K562 (cell line): Measurements from ENCODE around the gene ZFAND2A. TPM values are rescaled to one million over a fixed set of nuclear protein-coding genes. Genes with fewer than 3 reads are reported as not detected.
A peak's percentile ranks its signal among the peaks of the same experiment; 100 is the strongest.
"Not testable (repeated sequence)": the region's sequence is repeated elsewhere in the genome, so short reads cannot be mapped to it uniquely, and the experiment has no call there.

Source experiments
- ATAC-seq: fragments of 200-7000 bp; cut with Tn5 transposase; 3 replicates; pipeline ENCODE4 v1.9.1; 2020; ENCODE audit warnings: moderate library complexity
- BruUV-seq: library from RNA; stranded (reverse); fragments of 400-500 nt; replicated peaks from 2 replicates; lab custom pipeline; 2021; lab: Mats Ljungman, UMichigan
- CTCF ChIA-PET: fragments of 300-600 bp; formaldehyde crosslinking; extraction: SDS; loops from one replicate; lab custom pipeline; 2021; ENCODE audit warnings: low intra/inter-chr PET ratio; lab: Yijun Ruan, JAX
- POLR2A ChIA-PET: fragments of 300-600, 350-650 bp; sonication (Branson Sonifier 250); formaldehyde crosslinking; extraction: SDS; loops from one replicate; lab custom pipeline; 2021; ENCODE audit warnings: antibody characterized with exemption, inconsistent platforms; lab: Yijun Ruan, JAX
- DNase-seq, 4 experiments: peaks; one replicate each; pipeline versions ENCODE4 v3.0.0 to v3.0.0-alpha.2; 2011 to 2018; ENCODE audit warnings: low spot score in 3 of 4, mixed read lengths in 3 of 4; ENCODE audit errors: extremely low read depth in 1 of 4
- FAIRE-seq: peaks from 2 replicates; lab custom pipeline; 2011; peaks lifted over from hg19 to GRCh38; lab: Jason Lieb, UNC
- H2AFZ ChIP-seq: 2 replicates; pipeline ENCODE4 v1.6.0; 2011; ENCODE audit warnings: low read depth, low read length, control low read depth, inconsistent platforms
- H3K27ac ChIP-seq: fragments of 200-600 bp; 3 replicates; pipeline ENCODE4 v1.8.0; 2011; ENCODE audit warnings: low read depth, mild to moderate bottlenecking, control low read depth, inconsistent platforms, low read length, moderate library complexity, mixed read lengths; ENCODE audit errors: extremely low read depth
- H3K27me3 ChIP-seq, 2 experiments: fragments of 300-600 bp in 1 of 2; 2 replicates in 1 of 2; 3 replicates in 1 of 2; pipeline versions ENCODE4 v1.6.0 to v1.8.0; 2011; ENCODE audit warnings: inconsistent platforms in 2 of 2, low read length in 2 of 2, mild to moderate bottlenecking in 1 of 2, mixed read lengths in 1 of 2, moderate library complexity in 1 of 2; ENCODE audit not compliant: control insufficient read depth in 2 of 2, insufficient read depth in 2 of 2
- H3K36me3 ChIP-seq: fragments of 300-600 bp; 3 replicates; pipeline ENCODE4 v1.8.0; 2011; ENCODE audit warnings: mild to moderate bottlenecking, low read length, inconsistent platforms; ENCODE audit not compliant: control insufficient read depth, insufficient read depth
- H3K4me1 ChIP-seq, 2 experiments: fragments of 200-600 bp in 1 of 2; replicated peaks in 1 of 2; 2 replicates in 1 of 2; 3 replicates in 1 of 2; pipeline versions ENCODE4 v1.5.1 to v1.8.0; 2011; ENCODE audit warnings: inconsistent platforms in 2 of 2, low read length in 2 of 2, mild to moderate bottlenecking in 1 of 2, mixed read lengths in 1 of 2, moderate library complexity in 1 of 2; ENCODE audit not compliant: control insufficient read depth in 2 of 2, insufficient read depth in 2 of 2
- H3K4me2 ChIP-seq: 2 replicates; pipeline ENCODE4 v1.6.1; 2011; ENCODE audit warnings: low read length, control low read depth, inconsistent platforms, mixed read lengths; ENCODE audit not compliant: insufficient read depth
- H3K4me3 ChIP-seq: fragments of 200-600 bp; sonication (generic), shearing (Covaris generic); 2 replicates; pipeline ENCODE4 v1.5.1; 2016; ENCODE audit warnings: control low read depth, inconsistent platforms
- H3K79me2 ChIP-seq: fragments of 200-600 bp; 3 replicates; pipeline ENCODE4 v1.8.0; 2011; ENCODE audit warnings: low read length, inconsistent platforms; ENCODE audit not compliant: control insufficient read depth, insufficient read depth
- H3K9ac ChIP-seq, 2 experiments: 2 replicates each; pipeline versions ENCODE4 v1.6.0 to v1.6.1; 2011; ENCODE audit warnings: low read depth in 2 of 2, low read length in 2 of 2, control low read depth in 1 of 2, inconsistent platforms in 1 of 2, mild to moderate bottlenecking in 1 of 2, mixed read lengths in 1 of 2; ENCODE audit not compliant: insufficient read depth in 1 of 2
- H3K9me1 ChIP-seq: one replicate; pipeline ENCODE4 v1.6.0; 2011; ENCODE audit warnings: inconsistent platforms, mild to moderate bottlenecking, low read length, moderate library complexity; ENCODE audit not compliant: control insufficient read depth, insufficient read depth
- H3K9me3 ChIP-seq: replicated peaks from 2 replicates; pipeline ENCODE4 v1.5.1; 2011; ENCODE audit warnings: low read depth, low read length, inconsistent platforms; ENCODE audit not compliant: control insufficient read depth, insufficient read depth
- H4K20me1 ChIP-seq: replicated peaks from 2 replicates; pipeline ENCODE4 v1.6.1; 2011; ENCODE audit warnings: low read length, inconsistent platforms, mixed read lengths; ENCODE audit not compliant: control insufficient read depth, insufficient read depth
- ZNF121 ChIP-seq: sonication (generic); formaldehyde crosslinking; conservative IDR thresholded peaks from 2 replicates; pipeline ENCODE4 v1.8.0; 2022; ENCODE audit warnings: missing genetic modification reagents
- ZNF197 ChIP-seq: fragments of 200-800 bp; sonication (Bioruptor generic); IDR thresholded peaks from 2 replicates; pipeline ENCODE4 v1.6.1; 2016; ENCODE audit warnings: low read depth, missing genetic modification characterization, missing compliant biosample characterization
- WGBS: fragments of 100-300 bp; shearing (Covaris generic); methylation state at CpG from one replicate; pipeline ENCODE4 v1.1.6; 2016; ENCODE audit warnings: low coverage, mixed read lengths; ENCODE audit not compliant: insufficient coverage; ENCODE audit errors: missing lambda C conversion rate; 5-methylcytosine and 5-hydroxymethylcytosine counted together
- in situ Hi-C: fragments of 300-500 bp; cut with MboI; formaldehyde crosslinking; loops from 4 replicates; pipeline ENCODE4 v1.15.0; 2018; ENCODE audit warnings: inconsistent platforms, mixed read lengths
- intact Hi-C: fragments of 100-400 bp; cut with micrococcal nuclease; formaldehyde crosslinking; loops from 2 replicates; pipeline ENCODE4 v1.14.2; 2022
- polyA plus RNA-seq, 8 experiments: library from polyadenylated mRNA; depleted of rRNA in 4 of 8; stranded (reverse) in 5 of 8; unstranded in 3 of 8; fragments of >200 nt; fragmentation: Nextera tagmentation in 2 of 8; fragmentation: Illumina TruSeq in 1 of 8; extraction: Ambion mirVana in 2 of 8; extraction: Trizol in 1 of 8; gene quantifications; 2 replicates each; pipeline versions ENCODE4 v1.2.1 to v1.2.3, GENCODE V29; 2011 to 2014; ENCODE audit warnings: inconsistent platforms in 1 of 8, missing spikeins in 1 of 8
- total RNA-seq, 7 experiments: library from RNA; depleted of rRNA in 6 of 7; stranded (reverse); fragments of >200 nt in 6 of 7; fragmentation: Illumina TruSeq in 2 of 7; extraction: Trizol in 2 of 7; gene quantifications; 2 replicates each; pipeline versions ENCODE4 v1.2.1 to v1.2.3, GENCODE V29; 2011 to 2021; ENCODE audit warnings: low replicate concordance in 1 of 7
- TF ChIP-seq, protein P1 (sequence below): sonication (generic); formaldehyde crosslinking; IDR thresholded peaks from 2 replicates; pipeline ENCODE4 v1.8.1; 2022; ENCODE audit warnings: missing genetic modification reagents

Gene ZFAND2A
- total and polyA plus RNA-seq, 9 of the 15 experiments (the other 6 are each of a cell fraction or from before 2014, with no cell fraction given): 16.8 to 56.8 (median 26.1) TPM

DNA sequence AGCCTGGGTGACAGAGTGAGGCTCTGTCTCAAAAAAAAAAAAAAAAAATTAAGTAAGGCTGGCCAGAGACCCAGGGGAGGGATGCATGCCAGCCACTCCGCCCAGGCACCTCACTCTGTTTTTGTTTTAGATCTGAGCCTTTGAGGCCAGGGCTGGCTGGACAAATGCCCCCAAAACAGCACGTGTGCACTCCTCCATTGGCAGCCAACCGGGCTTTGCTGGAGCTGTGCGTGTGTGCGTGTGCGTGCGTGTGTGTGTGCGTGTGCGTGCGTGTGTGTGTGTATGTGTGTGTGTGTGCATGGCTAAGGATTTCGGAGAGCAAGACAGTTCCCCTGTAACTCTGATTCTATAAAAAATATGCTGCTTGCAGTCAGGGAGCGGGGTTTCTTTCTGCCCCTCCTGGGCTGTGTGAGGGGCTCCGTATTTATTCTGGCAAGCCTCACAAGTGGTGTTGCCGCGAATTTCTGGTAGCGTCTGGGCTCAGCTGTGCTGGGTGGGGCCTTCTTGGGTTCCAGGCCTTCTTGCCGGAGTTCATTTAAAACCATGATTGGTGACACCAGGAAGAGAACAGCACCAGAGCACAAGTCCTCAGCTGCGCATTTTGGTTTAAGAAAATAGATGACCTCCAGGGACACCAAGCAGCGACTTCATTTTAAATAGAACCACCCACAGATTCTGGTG is 44.6 kb upstream of the ZFAND2A start (continued):
- TF ChIP-seq, protein P1, sequence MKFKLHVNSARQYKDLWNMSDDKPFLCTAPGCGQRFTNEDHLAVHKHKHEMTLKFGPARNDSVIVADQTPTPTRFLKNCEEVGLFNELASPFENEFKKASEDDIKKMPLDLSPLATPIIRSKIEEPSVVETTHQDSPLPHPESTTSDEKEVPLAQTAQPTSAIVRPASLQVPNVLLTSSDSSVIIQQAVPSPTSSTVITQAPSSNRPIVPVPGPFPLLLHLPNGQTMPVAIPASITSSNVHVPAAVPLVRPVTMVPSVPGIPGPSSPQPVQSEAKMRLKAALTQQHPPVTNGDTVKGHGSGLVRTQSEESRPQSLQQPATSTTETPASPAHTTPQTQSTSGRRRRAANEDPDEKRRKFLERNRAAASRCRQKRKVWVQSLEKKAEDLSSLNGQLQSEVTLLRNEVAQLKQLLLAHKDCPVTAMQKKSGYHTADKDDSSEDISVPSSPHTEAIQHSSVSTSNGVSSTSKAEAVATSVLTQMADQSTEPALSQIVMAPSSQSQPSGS (CRISPR knock-in tag): no peak
- no peak for TF ChIP-seq ZNF197

DNA sequence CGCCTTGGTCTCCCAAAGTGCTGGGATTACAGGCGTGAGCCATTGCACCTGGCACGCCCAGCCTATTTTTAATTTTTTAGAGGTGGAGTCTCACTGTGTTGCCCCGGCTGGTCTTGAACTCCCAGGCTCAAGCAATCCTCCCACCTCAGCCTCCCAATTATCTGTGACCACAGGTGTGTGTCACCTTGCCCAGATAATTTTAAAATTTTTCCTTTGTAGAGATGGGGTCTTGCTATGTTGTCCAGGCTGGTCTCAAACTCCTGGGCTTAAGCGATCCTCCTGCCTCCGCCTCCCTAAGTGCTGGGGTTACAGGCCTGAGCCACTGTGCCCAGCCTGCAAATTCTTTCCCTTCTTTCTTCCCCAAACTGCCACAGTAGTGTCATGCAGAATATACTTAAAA is 42.9 kb upstream of the ZFAND2A start:
- in situ Hi-C loops, ATAC-seq, DNase-seq, FAIRE-seq, H3K9me3 ChIP-seq, H4K20me1 ChIP-seq, CTCF ChIA-PET, H3K27ac ChIP-seq, H3K9me1 ChIP-seq, intact Hi-C loops, H2AFZ ChIP-seq, H3K36me3 ChIP-seq, H3K4me1 ChIP-seq, H3K9ac ChIP-seq, H3K79me2 ChIP-seq, BruUV-seq, H3K4me3 ChIP-seq, H3K4me2 ChIP-seq: not testable (repeated sequence)
- 7% methylated on average over 6 of the region's 6 CpGs for WGBS
- POLR2A ChIA-PET: interaction anchor here (0.6 kb wide), 1 partner anchor 42 kb away, joined by 4 read pairs; no protein-coding TSS in a partner anchor
- peaks cover 16 to 47% of the 10 kb centered on the region in 2 experiments for H3K27me3 ChIP-seq
- peak; percentile 76 for TF ChIP-seq ZNF121 (CRISPR knock-in tag)
